H1 (cell line): ENCODE measurements around the gene TMA7. TPM values are rescaled to one million over a fixed set of nuclear protein-coding genes. Genes with fewer than 3 reads are reported as not detected.

Source experiments
- ASH2L ChIP-seq: fragments of 200-600, 300-600 bp; sonication (generic); IDR thresholded peaks from one replicate; pipeline ENCODE4 v1.7.1; 2017; ENCODE audit warnings: low read length
- CEBPB ChIP-seq: IDR thresholded peaks from 2 replicates; pipeline ENCODE4 v1.6.1; 2012; ENCODE audit warnings: low read depth, low read length
- CTBP2 ChIP-seq: IDR thresholded peaks from 2 replicates; pipeline ENCODE4 v1.7.0; 2011; ENCODE audit warnings: borderline replicate concordance, mild to moderate bottlenecking, moderate library complexity, mixed read lengths, low read length; ENCODE audit not compliant: insufficient read depth, insufficient read length
- RXRA ChIP-seq: IDR thresholded peaks from 2 replicates; pipeline ENCODE4 v1.6.1; 2011; ENCODE audit warnings: low read depth, mild to moderate bottlenecking, low read length, moderate library complexity; ENCODE audit not compliant: insufficient read depth
- SP4 ChIP-seq: IDR thresholded peaks from 2 replicates; pipeline ENCODE4 v1.6.1; 2012; ENCODE audit warnings: low read length, inconsistent platforms
- polyA plus RNA-seq, 7 experiments: library from polyadenylated mRNA; depleted of rRNA in 3 of 7; stranded (reverse) in 5 of 7; unstranded in 2 of 7; fragments of >200 nt in 5 of 7; fragments of 200-250 nt in 2 of 7; gene quantifications; 1 replicate in 5 of 7; 2 replicates in 1 of 7; 4 replicates in 1 of 7; pipeline versions ENCODE4 v1.2.1 to v1.2.3, GENCODE V29; 2011 to 2013; ENCODE audit warnings: missing spikeins in 2 of 7, mixed read lengths in 2 of 7
- total RNA-seq: library from RNA; stranded (reverse); fragmentation: NEBNext Ultra II Directional; extraction: Animal tissue kit (Norgen Biotek cat#: 25700); gene quantifications from 2 replicates; pipeline ENCODE4 v1.2.1, GENCODE V29; 2021

Gene TMA7
- total and polyA plus RNA-seq, 2 of the 8 experiments (the other 6 are each of a cell fraction or from before 2014, with no cell fraction given): 138 to 305 TPM

DNA sequence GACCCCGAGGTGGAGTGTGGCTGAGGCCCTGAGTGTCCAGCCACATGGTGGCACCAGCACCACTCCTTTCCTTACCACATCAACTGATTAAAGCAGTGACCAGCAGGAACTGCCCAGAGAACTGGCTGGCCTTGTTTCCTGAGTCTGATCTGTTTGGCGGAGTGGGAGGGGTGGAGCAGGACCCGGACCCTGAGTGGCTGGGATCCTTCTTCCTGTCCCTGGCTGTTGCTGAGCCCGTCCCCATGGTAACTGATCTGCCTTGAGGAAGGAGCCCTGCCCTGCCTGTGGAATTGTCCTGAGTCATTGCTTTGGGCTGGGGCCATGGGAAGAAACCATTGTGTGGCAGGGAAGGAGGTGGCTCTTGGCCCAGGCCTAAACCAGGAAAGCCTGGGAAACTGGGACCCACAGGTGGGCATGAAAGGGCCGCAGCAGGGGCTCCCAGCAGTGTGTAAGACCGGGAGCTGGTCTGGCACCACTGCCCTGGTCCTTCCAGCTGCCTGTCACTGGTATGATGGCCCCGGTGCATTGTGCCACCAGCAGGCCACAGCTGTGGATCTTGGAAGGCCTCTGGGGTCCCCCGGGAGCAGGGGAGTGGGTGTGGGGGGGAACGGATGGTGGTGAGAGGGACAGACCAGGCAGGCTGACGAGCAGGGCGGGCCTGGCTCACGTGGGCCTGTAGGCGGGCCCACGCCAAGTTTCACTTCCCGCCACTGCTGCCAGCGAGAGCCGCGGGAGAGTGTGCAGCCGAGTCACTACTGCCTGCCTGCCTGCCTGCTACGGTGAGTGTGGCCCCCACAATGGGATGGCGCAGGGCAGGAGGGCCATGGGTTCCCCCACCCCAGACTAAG is 25.7 kb downstream of the TMA7 start (continued):
- no peak for TF ChIP-seq ASH2L
- no peak for TF ChIP-seq CTBP2
- no peak for TF ChIP-seq SP4
- TF ChIP-seq CEBPB: no peak
- no peak for TF ChIP-seq RXRA
